NCI-H774 (cell line): Measurements from ENCODE around the gene KIAA0825.

Source experiments
- DNase-seq: peaks from one replicate; lab custom pipeline; 2025; lab: John Stamatoyannopoulos, UW

KIAA0825 gene

DNA sequence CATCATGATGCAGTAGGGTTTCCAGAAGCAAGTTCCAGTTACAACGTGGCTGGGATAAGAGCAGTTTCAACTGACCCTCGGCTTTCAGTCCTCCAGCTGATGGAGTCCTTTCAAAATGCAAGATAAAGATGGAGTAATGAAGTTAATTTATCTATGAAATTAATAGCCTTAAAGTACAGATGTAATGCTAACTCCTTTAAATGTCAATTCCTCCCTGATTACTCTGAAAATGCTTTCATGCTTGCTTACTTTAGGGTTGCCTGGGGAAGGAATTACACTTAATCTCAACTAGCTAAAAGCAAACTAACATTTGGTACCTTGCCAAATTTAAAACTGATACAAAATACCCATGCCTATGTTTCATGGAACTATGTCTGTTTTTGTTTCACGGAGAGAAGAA is 178.4 kb downstream of the KIAA0825 start:
- DNase-seq: no peak

DNA sequence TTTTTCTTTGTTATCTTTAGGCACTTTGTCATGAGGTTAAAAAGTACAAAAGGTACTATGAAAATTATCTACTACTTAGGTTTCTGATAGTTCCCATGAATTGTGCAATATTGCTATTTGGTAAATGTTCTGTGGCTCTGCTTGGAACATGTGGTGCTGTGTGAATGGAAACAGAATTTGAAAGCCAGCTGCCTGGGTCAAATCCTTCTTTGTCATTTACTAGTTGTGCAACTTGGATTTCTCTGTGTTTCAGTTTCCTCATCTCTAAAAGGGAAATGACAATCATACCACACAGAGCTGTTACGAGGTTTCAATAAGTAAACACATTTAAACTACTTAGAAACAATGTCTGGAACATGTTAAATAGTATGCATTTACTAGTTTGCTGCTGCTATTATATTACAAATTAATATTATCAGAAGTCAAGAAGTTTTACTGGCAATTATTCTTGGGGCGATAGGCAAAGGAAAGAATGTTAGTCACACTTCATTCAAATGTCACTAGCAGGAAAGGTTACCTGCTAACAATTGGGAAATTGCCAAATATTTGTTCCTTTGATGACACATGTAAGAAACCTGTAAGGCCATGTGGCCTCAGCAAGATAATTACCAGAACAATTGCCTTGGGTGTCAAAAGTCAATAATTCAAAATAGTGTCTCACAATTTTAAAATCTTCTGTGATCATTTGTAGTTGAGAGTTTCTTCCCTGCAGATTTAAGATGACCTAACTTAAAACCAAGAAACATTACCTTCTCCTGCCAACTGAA is 184.8 kb downstream of the KIAA0825 start:
- DNase-seq: peak; percentile 22

DNA sequence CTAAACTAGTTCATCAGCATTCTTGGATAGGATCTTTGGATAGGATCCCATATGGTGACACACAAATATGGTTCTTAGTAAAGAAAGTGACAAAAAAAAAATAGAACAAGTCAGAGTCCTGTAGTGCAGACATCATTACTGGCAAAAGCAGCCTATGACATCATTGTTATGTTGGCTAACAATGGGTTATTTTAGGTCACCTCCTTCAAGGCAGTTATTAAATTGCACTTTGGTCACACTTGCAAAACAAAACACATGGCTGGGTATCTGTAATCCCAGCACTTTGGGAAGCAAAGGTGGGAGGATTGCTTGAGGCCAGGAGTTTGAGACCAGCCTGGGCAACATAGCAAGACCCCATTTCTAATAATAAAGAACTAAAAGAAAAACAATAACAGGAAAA is 185.9 kb downstream of the KIAA0825 start:
- DNase-seq: no peak

DNA sequence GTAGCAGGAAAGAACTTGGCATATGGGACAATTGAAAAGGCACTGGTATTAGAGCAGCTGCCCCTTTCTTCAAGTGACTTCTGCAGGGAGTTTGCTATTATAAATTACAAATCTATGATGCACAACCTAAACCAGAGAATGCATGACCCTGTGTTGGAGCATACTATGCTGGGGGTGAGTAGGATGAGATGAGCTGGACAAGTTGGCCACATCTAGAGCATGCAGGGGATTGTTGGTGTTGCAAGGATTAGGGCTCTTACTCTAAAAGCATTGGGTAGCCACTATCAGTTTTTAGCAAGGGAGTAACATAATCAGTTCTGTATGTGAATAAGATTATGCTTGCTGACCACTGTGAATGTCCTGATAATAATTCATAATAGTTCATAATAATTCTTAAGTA is 186.7 kb downstream of the KIAA0825 start:
- DNase-seq: no peak

DNA sequence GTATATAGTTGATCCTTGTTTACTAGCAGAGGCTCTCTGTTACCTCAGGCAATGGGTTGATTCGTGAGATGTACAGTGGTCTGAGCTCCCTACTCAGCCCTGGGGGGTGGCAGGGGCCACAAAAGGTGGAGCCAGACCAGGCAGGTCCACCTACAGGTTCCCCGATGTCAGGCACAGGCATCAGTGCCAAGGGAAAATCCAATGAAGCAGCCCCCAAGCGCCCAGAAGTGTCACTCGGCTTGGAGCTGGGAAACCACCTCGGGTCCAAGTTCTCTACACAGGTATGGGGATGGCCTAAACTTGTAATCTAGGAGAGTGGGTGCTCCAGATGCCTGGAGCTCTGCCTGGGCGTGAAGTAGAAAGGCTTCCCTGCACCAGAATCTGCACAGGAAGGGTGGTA is 188.8 kb downstream of the KIAA0825 start:
- DNase-seq: no peak

DNA sequence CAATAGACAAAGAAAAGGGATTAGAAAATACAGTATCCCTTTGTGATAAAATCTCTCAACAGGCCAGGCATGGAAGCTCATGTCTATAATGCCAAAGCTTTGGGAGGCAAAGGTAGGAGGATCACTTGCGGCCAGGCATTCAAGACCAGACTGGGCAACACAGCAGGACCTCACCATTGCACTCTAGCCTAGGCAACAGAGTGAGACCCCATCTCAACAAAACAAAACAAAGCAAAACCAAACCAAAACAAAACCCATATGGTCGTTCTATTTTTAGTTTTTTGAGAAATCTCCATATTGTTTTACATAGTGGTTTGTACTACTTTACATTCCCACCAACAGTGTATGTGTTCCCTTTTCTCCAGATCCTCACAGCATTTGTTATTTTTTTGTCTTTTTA is 193.0 kb downstream of the KIAA0825 start:
- no peak for DNase-seq

DNA sequence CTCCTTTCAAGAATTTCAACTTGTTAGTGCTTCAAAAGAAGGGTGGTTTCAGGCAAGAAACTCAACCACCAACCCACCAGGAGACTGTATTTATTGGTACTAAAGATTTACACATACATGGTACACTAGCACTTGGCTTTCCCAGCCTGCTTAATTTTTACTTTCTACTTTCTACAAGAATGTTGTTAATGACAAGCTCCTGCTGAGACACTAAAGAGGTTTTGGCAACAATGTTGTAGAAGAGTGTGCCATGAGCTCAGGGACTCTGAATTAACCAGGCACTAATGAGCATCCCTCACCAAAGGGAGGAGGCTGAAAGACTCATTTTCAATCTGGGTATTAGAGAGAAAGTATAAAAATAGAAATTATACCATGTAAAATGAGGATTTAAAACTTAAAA is 195.0 kb downstream of the KIAA0825 start:
- DNase-seq: no peak

DNA sequence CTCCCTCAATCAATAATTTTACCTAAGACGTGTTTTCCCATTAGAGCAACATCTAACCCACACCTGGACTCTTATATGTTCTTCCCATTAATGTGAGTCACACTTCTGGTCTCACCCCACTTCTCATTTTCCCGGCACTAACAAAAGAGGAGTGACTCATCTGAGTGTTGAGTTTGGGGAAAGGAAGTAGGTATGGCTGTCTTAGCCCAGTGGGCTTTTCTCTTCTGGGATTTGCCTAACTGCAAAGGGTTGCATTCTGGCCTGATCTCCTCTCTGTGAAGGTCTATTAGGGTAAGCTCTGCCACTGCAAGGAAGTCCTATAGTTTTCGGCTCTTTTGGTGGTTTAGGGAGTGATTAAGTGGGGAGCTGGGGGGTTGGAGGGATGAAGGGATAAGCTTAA is 195.6 kb downstream of the KIAA0825 start:
- DNase-seq: peak; percentile 15

DNA sequence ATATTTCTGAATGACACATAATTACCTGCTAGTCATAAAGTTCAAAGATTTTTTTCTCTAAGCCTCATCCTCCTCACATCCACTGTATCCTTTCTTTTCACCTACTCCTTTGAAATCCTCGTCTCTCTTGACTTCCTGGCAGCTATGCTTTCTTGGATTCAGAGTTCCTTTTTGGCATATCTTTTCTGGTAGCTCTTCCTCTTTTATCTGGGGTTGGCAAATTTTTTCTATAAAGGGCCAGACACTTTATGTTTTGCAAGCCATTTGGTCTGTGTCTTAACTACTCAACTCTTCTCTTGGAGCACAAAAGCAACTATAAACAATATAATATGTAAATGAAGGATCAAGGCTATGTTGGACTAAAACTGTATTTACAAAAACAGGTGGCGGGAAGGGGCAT is 197.5 kb downstream of the KIAA0825 start:
- DNase-seq: no peak

DNA sequence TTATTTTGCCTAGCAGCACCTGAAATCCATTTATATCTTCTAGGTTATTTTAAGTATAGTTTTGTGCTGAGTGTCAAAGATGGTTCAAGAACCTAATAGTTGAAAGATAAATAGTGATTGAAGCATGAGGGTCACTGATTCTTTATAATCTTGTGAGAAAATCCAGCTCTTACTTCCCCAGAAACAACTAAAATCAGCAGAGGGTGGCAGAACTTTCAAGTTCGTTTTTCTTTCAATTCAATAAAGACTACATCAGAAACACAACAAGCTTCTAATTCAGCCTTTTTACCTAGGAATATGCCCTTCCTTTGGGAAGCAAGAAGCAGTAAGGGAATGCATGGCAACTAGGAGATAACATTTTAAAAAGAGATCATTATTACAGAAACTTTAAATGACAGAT is 202.6 kb downstream of the KIAA0825 start:
- no peak for DNase-seq

DNA sequence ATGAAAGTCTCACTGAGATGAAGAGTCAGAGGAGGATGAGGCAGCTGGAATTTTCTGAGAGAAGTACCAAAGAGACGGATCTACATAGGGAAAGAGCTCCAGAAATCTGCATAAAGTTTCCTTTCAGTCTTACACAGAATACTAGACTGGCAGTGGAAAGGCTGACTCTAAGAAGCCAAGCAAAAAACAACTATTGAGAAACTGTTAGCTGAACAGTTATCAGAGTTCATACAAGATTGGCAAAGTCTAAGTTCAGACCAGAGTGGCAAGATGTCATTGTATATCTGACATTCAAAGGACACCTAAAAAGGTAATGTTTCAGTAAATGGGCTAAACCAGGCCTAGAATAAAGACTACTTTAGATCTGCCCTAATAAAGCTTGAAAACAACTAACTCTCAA is 209.0 kb downstream of the KIAA0825 start:
- DNase-seq: no peak

DNA sequence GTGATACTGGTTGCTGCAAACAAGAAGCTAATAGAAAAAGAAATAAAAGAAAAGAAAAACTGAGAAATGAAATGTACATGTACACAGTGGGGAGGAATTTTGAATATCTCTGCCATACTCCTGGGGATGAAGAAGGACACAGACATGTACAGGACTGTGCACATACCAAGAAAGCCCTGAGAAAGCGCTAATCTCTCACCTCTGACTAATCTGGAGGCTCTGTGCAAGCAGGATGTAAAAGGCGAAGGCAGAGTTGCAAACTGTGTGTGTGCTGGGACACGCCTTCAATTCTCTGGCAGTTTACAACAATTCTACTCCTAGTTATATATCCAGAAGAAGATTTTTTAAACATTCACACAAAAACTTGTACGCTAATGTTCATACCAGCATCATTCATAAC is 211.4 kb downstream of the KIAA0825 start:
- no peak for DNase-seq

DNA sequence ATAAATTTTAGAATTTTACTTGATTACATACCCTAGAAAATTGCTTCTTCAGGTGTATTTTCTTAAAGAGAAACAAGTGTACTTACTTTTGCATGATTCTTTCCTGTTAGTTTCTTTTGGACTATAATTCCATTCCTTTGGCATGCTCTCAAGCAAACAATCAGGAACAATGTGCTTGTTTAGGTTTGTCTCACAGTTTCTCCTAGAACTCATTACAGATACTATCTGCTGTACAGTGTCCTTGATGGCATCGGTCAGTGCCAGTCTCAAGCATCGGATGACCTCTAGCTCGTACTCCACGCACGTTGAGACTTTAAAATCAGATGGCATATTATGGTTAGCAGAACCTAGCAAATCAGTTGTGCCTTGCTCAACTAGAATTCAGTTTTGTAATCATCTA is 214.9 kb downstream of the KIAA0825 start:
- DNase-seq: no peak

DNA sequence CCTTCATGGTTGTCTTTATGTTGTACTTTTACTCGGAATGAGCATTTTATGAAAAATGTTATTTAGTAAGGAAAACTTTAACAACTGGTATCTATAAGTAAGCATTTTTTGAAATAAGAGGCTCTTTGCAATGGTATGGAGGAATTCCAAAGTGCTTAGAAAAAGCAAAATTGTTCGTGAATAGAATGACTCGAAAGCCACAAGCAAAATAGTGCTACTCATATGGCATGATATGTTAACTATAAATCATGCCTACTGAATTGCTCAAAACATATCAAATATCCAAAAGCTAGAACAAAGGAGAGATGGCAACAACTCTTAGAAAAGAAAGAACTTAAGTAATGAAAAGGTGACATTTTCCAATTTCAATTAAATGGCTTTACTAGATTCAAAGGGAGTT is 216.3 kb downstream of the KIAA0825 start:
- no peak for DNase-seq

DNA sequence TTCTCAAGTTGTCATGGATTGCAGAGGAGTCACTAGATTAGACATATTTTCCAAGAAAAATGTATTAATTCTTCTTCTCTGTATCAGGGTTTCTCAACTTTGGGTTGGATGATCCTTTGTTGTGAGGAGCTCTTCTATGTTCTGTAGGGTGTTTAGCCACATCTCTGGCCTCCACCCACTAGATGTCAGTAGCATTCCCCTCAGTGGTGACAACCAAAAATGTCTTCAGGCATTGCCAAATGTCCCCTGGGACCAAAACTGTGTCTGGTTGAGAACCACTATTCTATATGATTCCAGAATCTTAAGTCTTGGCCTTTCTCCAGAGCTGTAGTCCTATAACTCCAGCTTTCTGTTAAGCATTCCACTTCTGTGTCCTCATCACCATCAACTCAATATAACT is 220.9 kb downstream of the KIAA0825 start:
- DNase-seq: no peak

DNA sequence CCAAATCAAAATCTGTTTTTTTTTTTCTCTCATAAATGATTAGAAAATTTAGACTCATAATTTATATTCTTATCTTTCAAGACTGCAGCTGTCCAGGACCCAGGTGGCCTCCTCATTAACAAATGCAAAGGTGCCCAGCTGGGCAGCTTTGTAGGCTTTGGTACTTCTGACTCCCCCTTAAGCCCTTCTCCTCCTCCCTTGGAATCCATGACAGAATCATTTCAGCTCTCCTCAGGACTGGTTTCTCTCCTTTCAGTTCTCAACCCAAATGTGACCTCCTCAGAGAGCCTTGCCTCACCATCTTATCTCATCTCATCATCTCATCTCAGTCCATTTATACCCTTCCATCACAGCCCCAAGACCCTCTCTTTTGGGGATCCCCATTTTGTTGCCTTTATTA is 221.7 kb downstream of the KIAA0825 start:
- DNase-seq: no peak

DNA sequence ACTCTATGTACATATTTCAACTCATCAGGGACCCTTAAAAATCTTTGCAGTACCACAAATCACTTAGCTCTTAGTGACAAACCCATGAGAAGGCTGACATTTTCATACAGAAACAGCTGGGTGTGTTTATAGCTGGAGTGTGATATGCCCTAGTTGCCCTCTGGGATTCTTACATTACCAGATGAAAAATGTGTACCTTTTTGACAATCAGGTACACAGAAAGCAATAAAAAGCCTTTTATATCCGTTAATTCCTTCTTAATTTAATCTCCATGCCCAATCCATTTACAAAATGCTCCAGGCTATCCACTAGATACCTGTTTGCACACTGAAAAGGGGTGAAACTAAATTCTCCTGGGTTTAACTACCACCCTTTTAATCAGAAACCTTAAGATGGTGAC is 222.9 kb downstream of the KIAA0825 start:
- no peak for DNase-seq

DNA sequence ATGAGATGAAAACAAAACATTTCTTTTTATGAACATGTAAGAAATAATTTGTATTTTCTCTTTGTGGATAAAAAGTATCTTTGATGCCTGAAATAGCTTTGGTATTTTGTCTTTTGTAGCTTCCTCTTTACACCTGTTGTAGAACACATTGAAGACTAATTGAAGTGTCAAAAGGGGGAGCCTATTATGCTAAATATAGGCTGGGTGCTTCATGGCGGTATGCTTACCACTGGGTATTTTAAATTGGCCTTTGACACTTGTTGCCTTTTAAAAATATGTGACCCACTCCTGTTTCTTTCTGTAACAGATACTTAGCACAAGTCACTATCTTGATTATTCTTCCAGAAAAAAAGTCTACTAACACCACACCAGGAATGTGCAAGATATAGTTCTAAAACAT is 226.4 kb downstream of the KIAA0825 start:
- DNase-seq: no peak

DNA sequence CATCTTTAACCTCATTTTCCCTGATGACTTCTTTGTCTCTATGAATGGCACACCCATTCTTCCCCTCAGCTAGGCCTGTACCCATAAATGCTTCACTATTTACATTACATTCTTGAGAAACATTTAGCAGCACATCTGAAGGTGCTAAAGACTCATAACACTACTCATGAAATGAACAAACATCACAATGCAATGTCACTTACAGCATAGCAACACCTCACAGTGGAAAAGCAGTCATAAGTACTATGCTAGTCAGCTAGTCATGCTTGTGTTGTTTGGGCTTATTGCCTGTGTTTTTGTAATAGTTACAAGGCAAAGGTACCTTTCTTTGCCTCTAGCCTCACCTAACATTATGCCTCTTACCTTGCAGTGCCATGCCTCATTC is 228.9 kb downstream of the KIAA0825 start:
- DNase-seq: no peak

DNA sequence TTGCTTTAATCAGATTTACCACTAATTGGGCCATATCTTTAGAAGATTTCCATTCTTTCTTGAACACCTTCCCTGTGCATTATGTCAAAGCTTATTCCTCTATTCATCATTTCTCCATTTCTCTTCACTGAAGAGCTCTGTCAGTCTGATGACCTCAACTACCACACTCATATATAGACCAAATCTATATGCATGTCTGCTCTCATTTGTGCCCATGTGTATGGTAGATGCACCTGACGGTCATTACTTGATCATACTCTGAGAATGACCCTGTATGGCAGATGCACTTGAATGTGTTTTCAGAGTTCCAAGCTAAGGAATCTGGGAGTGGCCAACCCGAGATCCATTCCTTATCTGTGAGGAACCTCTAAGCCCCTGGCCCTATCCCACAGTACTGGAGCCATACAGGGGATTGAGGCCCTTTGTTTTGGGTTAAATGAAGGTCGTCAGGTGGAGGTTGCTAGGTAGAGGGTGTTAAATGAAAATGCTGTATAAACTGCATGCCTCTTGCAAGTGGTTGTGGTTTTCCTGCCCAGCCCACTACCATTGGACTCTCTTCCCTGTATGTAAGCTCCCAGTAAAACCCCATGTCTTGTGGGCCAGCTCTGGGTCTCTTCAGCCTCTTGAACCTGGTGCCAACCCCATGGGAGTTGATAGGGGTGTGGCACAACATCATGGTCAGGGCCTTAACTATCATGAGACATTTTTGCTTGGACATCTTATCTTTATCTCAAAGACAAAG is 229.5 kb downstream of the KIAA0825 start:
- no peak for DNase-seq

DNA sequence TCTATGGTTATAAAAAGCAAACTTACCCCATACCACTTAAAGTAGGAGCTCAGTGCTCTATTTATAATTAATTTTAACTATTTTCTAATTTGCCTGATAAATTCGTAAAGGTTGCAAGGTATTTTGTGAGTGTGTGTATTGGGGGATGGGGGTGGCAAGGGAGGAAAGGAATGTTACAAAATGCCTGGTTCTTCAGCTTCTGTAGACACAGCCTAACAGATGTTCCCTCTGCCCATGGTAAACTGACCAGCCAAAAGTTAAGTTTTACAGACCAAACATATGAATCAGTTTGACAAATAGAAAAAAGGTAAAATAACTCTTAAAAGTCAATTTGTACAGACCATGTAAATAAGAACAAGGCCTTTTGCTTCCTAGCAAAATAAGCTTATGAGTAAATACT is 232.6 kb downstream of the KIAA0825 start:
- DNase-seq: no peak

DNA sequence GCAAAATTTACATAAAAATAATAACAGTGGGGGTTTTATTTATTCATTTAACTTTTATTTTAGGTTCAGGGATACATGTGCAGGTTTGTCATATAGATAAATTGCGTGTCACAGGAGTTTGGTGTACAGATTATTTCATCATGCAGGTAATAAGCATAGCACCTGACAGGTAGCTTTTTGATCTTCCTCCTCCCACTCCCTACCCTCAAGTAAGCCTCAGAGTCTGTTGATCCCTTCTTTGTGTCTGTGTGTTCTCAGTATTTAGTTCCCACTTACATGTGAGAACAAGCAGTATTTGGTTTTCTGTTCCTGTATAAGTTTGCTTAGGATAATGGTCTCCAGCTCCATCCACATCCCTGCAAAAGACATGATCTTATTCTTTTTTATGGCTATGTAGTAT is 240.3 kb downstream of the KIAA0825 start:
- no peak for DNase-seq

DNA sequence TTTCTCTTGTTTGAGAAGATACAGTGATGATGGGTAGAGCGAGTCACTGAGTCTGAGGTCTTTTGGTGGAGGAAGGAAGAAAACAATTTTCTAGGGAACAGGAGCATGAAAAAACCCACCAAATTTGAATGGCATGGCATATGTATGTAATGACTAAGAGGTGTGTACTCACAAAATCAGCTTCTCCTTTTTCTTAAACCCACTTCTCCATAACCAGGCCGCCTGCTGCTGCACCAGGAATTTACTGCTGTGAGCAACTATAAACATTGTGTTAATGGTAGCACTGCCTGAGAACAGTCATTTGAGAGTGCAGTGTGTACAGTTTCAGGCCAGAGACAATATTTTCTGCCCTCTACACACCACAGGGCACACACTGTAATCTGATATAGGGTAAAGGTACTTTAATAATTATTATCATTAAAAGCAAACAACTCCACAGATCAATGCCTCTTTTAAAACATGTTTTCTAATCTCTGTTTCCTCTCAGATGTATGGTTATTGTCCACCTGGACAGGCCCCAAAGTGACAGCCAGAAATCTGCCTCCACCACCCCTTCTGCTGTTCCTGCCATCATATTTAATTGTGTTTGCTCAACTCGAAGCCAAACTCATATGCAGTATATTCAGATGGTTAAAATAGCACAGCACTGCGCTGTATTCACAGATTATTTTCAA is 241.6 kb downstream of the KIAA0825 start:
- DNase-seq: peak; percentile 20
